A549 treated with dexamethasone at 1 μM for 4 hours (cell line): Measurements from ENCODE around the gene TGFB3. TPM values are rescaled to one million over a fixed set of nuclear protein-coding genes. Genes with fewer than 3 reads are reported as not detected.

Experiments used
- total RNA-seq: library from RNA; stranded (reverse); fragments of 200-300 nt; extraction: Qiagen RNA extraction; gene quantifications from 5 replicates; pipeline ENCODE4 v1.2.3, GENCODE V29; 2022

Gene TGFB3
- total RNA-seq, result 0.54 to 0.90 TPM (median 0.75 TPM) in 5 replicates

DNA sequence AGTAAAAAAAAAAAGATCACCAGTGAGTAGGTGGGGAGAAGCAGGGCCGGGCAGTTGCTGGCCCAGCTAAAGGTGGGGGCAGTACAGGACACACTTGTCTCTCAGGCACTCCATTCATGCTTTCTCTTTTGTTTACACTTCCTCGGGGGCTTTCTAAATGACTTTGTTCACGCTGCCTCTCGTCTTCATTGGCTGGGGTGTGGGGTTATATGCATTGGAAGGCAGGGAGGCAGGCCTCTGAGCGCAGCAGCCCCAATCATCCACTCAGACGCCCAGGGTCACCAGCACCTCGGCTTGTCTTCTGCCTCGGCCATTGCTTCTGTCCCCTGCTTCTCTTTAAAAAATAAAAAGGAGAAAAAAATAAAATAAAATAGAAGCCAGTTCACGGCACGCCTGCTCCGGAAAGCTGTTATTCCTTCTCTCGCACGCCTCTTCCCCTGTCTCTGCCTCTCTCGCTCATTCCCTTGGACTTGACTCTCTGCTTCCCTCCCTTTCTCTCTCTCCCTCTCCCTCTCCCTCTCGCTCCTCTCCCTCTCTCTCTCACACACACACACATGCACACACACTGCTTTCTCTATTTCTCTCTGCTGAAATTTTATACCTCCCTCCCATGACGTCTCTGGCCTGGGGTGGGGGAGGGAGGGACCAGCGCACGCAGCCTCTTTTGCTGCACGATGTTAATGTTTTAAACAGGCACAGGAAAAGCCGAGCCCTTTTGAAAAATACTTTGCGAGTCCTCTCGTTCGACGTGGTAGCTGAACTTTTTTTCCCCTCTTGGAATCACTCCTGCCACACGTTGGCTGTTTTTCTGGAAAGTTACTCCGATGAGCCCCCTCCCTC is at the start of gene TGFB3:
TGFB3 (minus strand) TSS at position 570 of the 840 bp plus-strand sequence. CDS start 1,102 bp downstream, outside the sequence.

DNA sequence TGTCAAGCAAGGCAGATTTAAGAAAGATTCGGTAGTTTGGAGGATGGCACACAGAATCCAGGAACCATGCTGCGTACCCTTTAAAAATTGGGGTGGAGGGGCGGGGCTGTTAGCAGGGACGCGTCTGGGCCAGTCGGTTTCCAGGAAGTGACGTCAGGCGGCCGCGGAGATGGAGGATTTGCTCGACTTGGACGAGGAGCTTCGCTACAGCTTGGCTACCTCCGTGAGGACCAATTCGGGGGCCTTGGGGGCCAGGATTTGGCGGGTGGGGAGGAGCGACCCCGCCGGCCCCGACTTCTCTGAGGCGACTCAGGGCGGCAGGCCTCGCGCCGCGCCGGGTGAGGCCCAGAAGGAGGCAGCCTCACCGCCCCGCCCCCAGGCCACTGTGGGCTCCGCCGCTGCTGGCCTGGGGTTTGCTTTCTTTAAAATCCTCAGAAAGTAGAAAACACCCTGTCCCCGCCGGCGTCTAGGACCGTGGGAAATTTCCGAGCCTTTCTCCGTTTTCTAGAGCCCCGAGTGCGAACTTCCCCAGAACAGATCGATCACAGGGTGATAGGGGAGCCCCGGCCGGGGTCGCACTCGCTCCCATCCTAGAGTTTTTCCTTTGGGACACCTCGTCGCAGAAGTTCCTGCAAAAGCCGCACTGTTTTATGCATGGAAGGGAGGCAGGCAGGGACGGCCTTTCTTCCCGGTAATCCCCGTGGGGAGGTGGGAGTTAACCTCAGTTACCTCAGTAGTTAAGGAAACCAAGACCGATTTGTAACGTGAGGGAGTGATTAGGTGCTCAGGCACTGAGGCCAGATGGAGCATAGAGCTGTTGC is 4.0 kb upstream of the TGFB3 start, which contains the start of gene IFT43:
IFT43 (plus strand) TSS at position 146 of the 821 bp plus-strand sequence; CDS start at position 170, 24 bp downstream.

Other genes starting within 250 kb of the TGFB3 start
- 32.1 to 37.2 TPM (median 34.6 TPM) in 5 replicates for gene IFT43, start 3.8 kb upstream of the TGFB3 start, total RNA-seq
- gene GPATCH2L, start 169.9 kb upstream of the TGFB3 start, total RNA-seq, result 12.8 to 22.1 TPM (median 21.1 TPM) in 5 replicates